ENCODE measurements around the gene UCMA.
"Not testable (repeated sequence)": the region's sequence is repeated elsewhere in the genome, so short reads cannot be mapped to it uniquely, and the experiment has no call there.

DNA sequence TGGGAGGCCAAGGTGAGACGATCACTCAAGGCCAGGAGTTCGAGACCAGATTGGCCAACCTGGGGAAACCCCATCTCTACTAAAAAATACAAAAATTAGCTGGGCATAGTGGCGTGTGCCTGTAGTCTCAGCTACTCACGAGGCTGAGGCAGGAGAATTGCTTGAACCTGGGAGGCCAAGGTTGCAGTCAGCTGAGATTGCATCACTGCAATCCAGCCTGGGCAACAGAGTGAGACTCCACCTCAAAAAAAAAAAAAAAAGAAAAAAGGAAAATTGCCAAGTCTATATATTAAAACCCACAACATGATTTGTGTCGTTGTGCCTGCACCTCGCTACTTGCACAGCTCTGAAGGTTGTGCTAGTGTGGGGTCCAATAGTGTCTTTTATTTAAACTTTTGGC lies 48.2 kb upstream of the UCMA start:
- TF ChIP-seq, protein P1, sequence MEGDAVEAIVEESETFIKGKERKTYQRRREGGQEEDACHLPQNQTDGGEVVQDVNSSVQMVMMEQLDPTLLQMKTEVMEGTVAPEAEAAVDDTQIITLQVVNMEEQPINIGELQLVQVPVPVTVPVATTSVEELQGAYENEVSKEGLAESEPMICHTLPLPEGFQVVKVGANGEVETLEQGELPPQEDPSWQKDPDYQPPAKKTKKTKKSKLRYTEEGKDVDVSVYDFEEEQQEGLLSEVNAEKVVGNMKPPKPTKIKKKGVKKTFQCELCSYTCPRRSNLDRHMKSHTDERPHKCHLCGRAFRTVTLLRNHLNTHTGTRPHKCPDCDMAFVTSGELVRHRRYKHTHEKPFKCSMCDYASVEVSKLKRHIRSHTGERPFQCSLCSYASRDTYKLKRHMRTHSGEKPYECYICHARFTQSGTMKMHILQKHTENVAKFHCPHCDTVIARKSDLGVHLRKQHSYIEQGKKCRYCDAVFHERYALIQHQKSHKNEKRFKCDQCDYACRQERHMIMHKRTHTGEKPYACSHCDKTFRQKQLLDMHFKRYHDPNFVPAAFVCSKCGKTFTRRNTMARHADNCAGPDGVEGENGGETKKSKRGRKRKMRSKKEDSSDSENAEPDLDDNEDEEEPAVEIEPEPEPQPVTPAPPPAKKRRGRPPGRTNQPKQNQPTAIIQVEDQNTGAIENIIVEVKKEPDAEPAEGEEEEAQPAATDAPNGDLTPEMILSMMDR (IDR thresholded peaks at IDR 0.05 in 8 of 11, conservative IDR thresholded peaks at IDR 0.05 in 3 of 11): not testable (repeated sequence)
- TF ChIP-seq POLR2AphosphoS5 (IDR thresholded peaks at IDR 0.05): not testable (repeated sequence)

Measured in spleen (tissue), 7 donors.